ENCODE results near the gene C1orf226. TPM values are rescaled to one million over a fixed set of nuclear protein-coding genes. Genes with fewer than 3 reads are reported as not detected.
"Not testable (repeated sequence)": the region's sequence is repeated elsewhere in the genome, so short reads cannot be mapped to it uniquely, and the experiment has no call there.

C1orf226 gene
- 1.6 and 4.2 TPM in 2 replicates for total RNA-seq

DNA sequence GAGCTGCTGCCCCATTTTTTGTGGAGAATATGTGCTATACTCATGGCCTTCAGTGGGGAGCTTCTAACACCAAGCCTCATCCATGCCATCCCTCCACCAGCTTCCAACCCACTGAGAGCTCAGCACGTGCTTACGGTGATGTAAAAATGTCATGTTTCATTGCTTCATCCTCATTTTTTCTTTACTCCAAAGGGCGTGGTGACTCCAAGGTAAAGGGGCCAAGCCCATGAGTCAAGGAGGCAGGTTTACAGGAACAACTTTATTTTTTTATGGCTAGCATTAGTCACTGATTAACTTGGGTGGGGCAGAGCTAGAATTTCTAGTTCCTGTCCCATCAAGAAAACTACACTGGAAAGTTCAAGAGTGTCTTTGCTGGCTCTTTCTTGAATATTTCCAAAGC, at the start of gene C1orf226:
C1orf226 (plus strand) TSS at position 346 of the 400 bp plus-strand sequence. CDS start 174 bp downstream, outside the sequence.
- no peak for DNase-seq (ENCODE audit: extremely low read depth, low read depth, low spot score)

GRCh38 chr1:162333991-162334390, 47.5 kb upstream of the C1orf226 start:
- no peak for DNase-seq (ENCODE audit: extremely low read depth, low read depth, low spot score)

GRCh38 chr1:162335126-162335525, 46.4 kb upstream of the C1orf226 start:
- no peak for DNase-seq (ENCODE audit: extremely low read depth, low read depth, low spot score)

- no peak for DNase-seq (ENCODE audit: extremely low read depth, low read depth, low spot score)
Observed at GRCh38 chr1:162336621-162337285, 44.8 kb upstream of the C1orf226 start.

GRCh38 chr1:162342452-162342983, 39.0 kb upstream of the C1orf226 start:
- DNase-seq (ENCODE audit: extremely low read depth, low read depth, low spot score): no peak

- DNase-seq (ENCODE audit: extremely low read depth, low read depth, low spot score): no peak
Observed at GRCh38 chr1:162343470-162343869, 38.1 kb upstream of the C1orf226 start.

DNA sequence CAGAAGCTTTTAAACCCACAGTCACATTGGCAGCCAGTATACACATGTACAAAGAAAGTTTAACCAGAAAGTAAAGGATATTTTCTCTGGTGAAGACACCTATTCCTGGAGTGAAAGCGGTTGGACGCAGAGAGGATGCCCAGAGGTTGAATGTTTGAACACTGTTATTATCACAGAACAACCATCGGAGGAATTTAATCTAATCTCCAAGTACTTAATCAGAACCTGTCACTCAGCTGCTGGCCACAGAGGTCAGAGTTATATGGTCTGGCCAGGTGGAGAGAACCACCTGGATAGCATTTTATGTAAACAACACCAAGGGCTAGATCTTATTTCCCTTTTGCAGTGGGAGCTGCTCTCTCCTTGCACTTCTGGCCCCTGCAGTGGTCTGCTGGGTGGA, 34.2 kb upstream of the C1orf226 start:
- DNase-seq (ENCODE audit: extremely low read depth, low read depth, low spot score): no peak

GRCh38 chr1:162349635-162350330, 31.7 kb upstream of the C1orf226 start:
- peak; percentile 85 for DNase-seq (ENCODE audit: extremely low read depth, low read depth, low spot score)

GRCh38 chr1:162351246-162351842, 30.2 kb upstream of the C1orf226 start:
- DNase-seq (ENCODE audit: extremely low read depth, low read depth, low spot score): no peak

DNA sequence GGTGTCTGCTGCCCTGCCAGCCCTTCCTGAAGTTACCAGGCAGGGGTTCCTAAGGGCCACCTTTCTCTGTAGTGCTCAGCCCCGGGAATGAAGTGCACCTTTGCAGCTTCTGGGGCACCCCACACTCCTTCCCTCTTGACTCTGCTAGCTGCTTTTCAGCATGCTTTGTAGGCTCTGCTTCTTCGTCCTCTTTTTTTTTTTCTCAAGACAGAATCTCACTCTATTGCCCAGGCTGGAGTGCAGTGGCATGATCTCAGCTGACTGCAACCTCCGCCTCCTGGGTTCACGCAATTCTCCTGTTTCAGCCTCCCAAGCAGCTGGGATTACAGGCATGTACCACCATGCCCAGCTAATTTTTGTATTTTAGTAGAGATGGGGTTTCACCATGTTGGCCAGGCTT, 29.7 kb upstream of the C1orf226 start:
- DNase-seq (ENCODE audit: extremely low read depth, low read depth, low spot score): not testable (repeated sequence)

- no peak for DNase-seq (ENCODE audit: extremely low read depth, low read depth, low spot score)
Observed at GRCh38 chr1:162353078-162353477, 28.4 kb upstream of the C1orf226 start.

GRCh38 chr1:162353702-162354101, 27.8 kb upstream of the C1orf226 start:
- DNase-seq (ENCODE audit: extremely low read depth, low read depth, low spot score): no peak

GRCh38 chr1:162357681-162358266, 23.8 kb upstream of the C1orf226 start:
- DNase-seq (ENCODE audit: extremely low read depth, low read depth, low spot score): no peak

GRCh38 chr1:162358928-162359327, 22.6 kb upstream of the C1orf226 start:
- no peak for DNase-seq (ENCODE audit: extremely low read depth, low read depth, low spot score)

- DNase-seq (ENCODE audit: extremely low read depth, low read depth, low spot score): no peak
Observed at GRCh38 chr1:162359523-162360236, 21.8 kb upstream of the C1orf226 start.

- DNase-seq (ENCODE audit: extremely low read depth, low read depth, low spot score): no peak
Observed at GRCh38 chr1:162360237-162360873, 21.2 kb upstream of the C1orf226 start.

GRCh38 chr1:162360874-162361260, 20.7 kb upstream of the C1orf226 start:
- DNase-seq (ENCODE audit: extremely low read depth, low read depth, low spot score): no peak

DNA sequence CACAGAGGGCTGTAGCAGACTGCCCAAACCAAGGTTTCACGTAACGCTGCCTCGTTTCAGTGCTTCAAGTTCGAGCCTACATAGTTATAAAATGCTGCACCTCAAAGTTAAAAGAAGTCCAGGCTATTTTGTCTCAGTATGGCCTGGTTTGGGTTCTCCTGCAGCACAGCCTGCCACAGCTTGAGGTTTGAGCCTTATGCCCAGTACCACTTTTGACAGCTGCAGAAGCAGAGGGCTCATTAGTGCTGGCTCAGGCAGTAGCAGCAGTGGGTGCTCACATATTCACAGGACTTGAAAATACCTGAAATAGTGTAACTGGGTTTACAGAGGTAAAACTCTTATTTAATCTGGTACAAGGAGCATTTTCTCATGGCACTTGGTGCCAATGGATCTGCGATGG, 20.2 kb upstream of the C1orf226 start:
- no peak for DNase-seq (ENCODE audit: extremely low read depth, low read depth, low spot score)

GRCh38 chr1:162363823-162364222, 17.7 kb upstream of the C1orf226 start:
- no peak for DNase-seq (ENCODE audit: extremely low read depth, low read depth, low spot score)

- no peak for DNase-seq (ENCODE audit: extremely low read depth, low read depth, low spot score)
Observed at GRCh38 chr1:162364498-162364897, 17.0 kb upstream of the C1orf226 start.
